HEK293T (cell line): Measurements from ENCODE around the gene P2RX4.

Experiments
- CTCF ChIA-PET: fragments of 350-600 bp; formaldehyde crosslinking; extraction: SDS; loops from one replicate; lab custom pipeline; 2021; ENCODE audit warnings: antibody characterized with exemption, inconsistent platforms; lab: Yijun Ruan, JAX
- POLR2A ChIA-PET: fragments of 350-600 bp; formaldehyde crosslinking; extraction: SDS; loops from one replicate; lab custom pipeline; 2020; ENCODE audit warnings: antibody characterized with exemption, inconsistent platforms; lab: Yijun Ruan, JAX
- DNase-seq: peaks from one replicate; pipeline ENCODE4 v3.0.0; 2012; ENCODE audit warnings: mixed read lengths; ENCODE audit errors: extremely low spot score
- ARNT ChIP-seq: fragments of 450-650 bp; IDR thresholded peaks from 2 replicates; pipeline ENCODE4 v1.6.1; 2017; ENCODE audit warnings: mild to moderate bottlenecking
- BHLHE40 ChIP-seq: fragments of 450-650 bp; IDR thresholded peaks from 2 replicates; pipeline ENCODE4 v1.6.1; 2016; ENCODE audit warnings: mild to moderate bottlenecking, moderate library complexity, borderline replicate concordance
- CTBP1 ChIP-seq: fragments of 450-650 bp; IDR thresholded peaks from 2 replicates; pipeline ENCODE4 v1.6.1; 2016; ENCODE audit warnings: borderline replicate concordance
- ELF4 ChIP-seq: fragments of 450-650 bp; IDR thresholded peaks from 2 replicates; pipeline ENCODE4 v1.6.1; 2017; ENCODE audit warnings: antibody characterized with exemption
- FOXA1 ChIP-seq: fragments of 450-650 bp; IDR thresholded peaks from 2 replicates; pipeline ENCODE4 v1.6.1; 2016; ENCODE audit warnings: mild to moderate bottlenecking
- FOXK2 ChIP-seq: fragments of 450-650 bp; IDR thresholded peaks from 2 replicates; pipeline ENCODE4 v1.6.1; 2016; ENCODE audit warnings: mild to moderate bottlenecking
- FOXM1 ChIP-seq: fragments of 450-650 bp; IDR thresholded peaks from 2 replicates; pipeline ENCODE4 v1.6.1; 2017; ENCODE audit warnings: mild to moderate bottlenecking, borderline replicate concordance
- HDGF ChIP-seq: fragments of 450-650 bp; IDR thresholded peaks from 2 replicates; pipeline ENCODE4 v1.6.1; 2017; ENCODE audit warnings: antibody characterized with exemption, borderline replicate concordance
- L3MBTL2 ChIP-seq: fragments of 450-650 bp; conservative IDR thresholded peaks from 2 replicates; pipeline ENCODE4 v1.6.1; 2016; ENCODE audit warnings: mild to moderate bottlenecking
- LEF1 ChIP-seq: fragments of 450-650 bp; IDR thresholded peaks from 2 replicates; pipeline ENCODE4 v1.6.1; 2017; ENCODE audit warnings: mild to moderate bottlenecking, borderline replicate concordance
- NFRKB ChIP-seq: fragments of 450-650 bp; IDR thresholded peaks from 2 replicates; pipeline ENCODE4 v1.6.1; 2016; ENCODE audit warnings: mild to moderate bottlenecking, moderate library complexity
- SP1 ChIP-seq: fragments of 450-650 bp; IDR thresholded peaks from 2 replicates; pipeline ENCODE4 v1.6.1; 2017
- SUZ12 ChIP-seq: fragments of 450-650 bp; IDR thresholded peaks from 2 replicates; pipeline ENCODE4 v1.6.1; 2016; ENCODE audit warnings: mild to moderate bottlenecking
- TARDBP ChIP-seq: fragments of 450-650 bp; IDR thresholded peaks from 2 replicates; pipeline ENCODE4 v1.6.1; 2016
- ZNF384 ChIP-seq: fragments of 450-650 bp; IDR thresholded peaks from 2 replicates; pipeline ENCODE4 v1.6.1; 2016
- TF ChIP-seq, protein P1 (sequence below): fragments of 450-650 bp; IDR thresholded peaks from 2 replicates; pipeline ENCODE4 v1.6.1; 2016

P2RX4 gene

DNA sequence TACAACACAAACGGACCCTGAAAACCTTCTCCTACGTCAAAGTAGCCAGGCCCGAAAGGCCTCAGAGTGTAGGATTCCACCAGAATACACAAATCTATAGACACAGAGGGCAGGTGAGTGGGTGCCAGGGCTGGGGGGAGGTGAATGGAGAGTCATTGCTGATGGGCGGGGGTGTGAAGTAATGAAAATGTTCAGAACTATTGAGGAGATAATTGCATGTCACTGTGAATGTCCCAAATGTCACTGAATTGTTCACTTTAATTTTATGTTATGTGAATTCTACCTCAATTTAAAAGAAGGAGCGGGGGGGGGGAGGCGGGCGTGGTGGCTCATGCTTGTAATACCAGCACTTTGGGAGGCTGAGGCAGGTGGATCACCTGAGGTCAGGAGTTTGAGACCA is 36.0 kb downstream of the P2RX4 start:
- POLR2A ChIA-PET: no interaction called here
- CTCF ChIA-PET: no interaction called here
- no peak for DNase-seq
- TF ChIP-seq, protein P1, sequence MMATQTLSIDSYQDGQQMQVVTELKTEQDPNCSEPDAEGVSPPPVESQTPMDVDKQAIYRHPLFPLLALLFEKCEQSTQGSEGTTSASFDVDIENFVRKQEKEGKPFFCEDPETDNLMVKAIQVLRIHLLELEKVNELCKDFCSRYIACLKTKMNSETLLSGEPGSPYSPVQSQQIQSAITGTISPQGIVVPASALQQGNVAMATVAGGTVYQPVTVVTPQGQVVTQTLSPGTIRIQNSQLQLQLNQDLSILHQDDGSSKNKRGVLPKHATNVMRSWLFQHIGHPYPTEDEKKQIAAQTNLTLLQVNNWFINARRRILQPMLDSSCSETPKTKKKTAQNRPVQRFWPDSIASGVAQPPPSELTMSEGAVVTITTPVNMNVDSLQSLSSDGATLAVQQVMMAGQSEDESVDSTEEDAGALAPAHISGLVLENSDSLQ: no peak
- TF ChIP-seq ARNT: no peak

DNA sequence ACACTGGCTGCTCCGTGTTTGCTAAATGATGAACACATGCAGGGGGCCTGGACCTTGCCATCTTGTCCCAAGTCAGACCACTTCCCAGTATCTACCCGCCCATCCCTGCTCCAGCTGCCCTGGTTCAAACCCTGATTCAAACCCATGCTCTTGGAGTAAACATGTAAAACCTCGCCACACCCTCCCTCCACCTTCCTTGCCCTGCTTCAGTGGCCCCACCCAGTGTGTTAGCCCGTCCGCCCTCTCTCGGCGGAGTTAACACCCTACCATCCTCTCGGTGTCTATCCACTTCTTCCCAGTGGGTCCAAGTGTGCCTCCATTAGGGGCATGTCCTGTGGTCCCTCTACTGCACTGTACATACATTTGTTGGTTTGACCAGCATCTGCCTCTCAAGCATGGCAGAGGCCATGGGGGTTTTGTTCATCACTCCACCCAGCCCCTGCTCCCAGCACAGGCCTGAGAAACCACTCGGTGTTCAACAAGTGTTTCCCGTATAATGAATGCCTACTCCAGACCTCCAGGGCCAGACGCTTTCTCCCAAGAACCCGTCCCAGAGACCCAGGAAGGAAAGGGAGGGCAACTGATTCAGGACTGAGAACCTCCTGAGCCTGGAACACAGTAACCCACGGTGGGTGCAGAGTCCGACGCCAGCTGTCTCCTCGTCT is 37.1 kb downstream of the P2RX4 start:
- DNase-seq: no peak
- TF ChIP-seq BHLHE40 (no peak), ZNF384 (no peak), FOXK2 (no peak), SP1 (no peak), TARDBP (no peak), ARNT (no peak), NFRKB (no peak), HDGF (no peak), LEF1 (no peak), FOXM1 (no peak), SUZ12 (no peak), L3MBTL2 (no peak), CTBP1 (no peak)
- TF ChIP-seq, protein P1: no peak
- ChIA-PET CTCF (no interaction called here), POLR2A (no interaction called here)

GRCh38 chr12:121248622-121249021 is 38.7 kb downstream of the P2RX4 start:
- ChIA-PET POLR2A (no interaction called here), CTCF (no interaction called here)
- no peak for DNase-seq

DNA sequence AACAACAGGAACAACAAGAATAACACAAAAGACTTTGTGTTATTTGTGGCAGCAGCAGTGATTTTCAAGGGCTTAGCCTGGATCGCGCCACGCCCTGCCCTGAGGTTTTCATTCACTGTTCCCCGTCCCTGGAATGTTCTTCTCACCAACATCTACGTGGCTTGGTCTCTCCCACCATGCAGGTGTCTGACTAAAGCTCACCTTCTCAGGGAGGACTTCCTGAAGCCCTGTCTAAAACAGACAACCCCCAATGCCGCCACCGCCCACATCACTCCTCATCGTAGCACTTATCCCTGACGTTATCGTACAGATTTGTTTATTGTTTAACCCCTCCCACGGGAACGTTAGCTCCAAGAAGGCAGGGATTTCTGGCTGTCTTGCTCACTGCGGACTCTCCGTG is 40.4 kb downstream of the P2RX4 start:
- ChIA-PET CTCF (no interaction called here), POLR2A (interaction anchor here (1.4 kb wide), 1 partner anchor 12 kb away, joined by 4 read pairs; no protein-coding TSS in a partner anchor)
- no peak for DNase-seq
- no peak for TF ChIP-seq ARNT
- no peak for TF ChIP-seq SP1
- TF ChIP-seq NFRKB: no peak
- no peak for TF ChIP-seq CTBP1
- no peak for TF ChIP-seq HDGF
- TF ChIP-seq SUZ12: no peak
- no peak for TF ChIP-seq L3MBTL2

More at GRCh38 chr12:121248622-121249021, 38.7 kb downstream of the P2RX4 start:
- no peak for TF ChIP-seq BHLHE40
- no peak for TF ChIP-seq NFRKB
- no peak for TF ChIP-seq L3MBTL2
- TF ChIP-seq ARNT: no peak
- TF ChIP-seq, protein P1: no peak
- no peak for TF ChIP-seq ZNF384
- TF ChIP-seq SP1: no peak
- no peak for TF ChIP-seq FOXM1
- TF ChIP-seq TARDBP: no peak
- no peak for TF ChIP-seq FOXA1
- no peak for TF ChIP-seq LEF1
- no peak for TF ChIP-seq SUZ12
- TF ChIP-seq FOXK2: no peak
- TF ChIP-seq ELF4: no peak
- no peak for TF ChIP-seq HDGF

- DNase-seq: no peak
- no peak for TF ChIP-seq HDGF
- no peak for TF ChIP-seq TARDBP
- TF ChIP-seq ZNF384: no peak
- TF ChIP-seq BHLHE40: no peak
- no peak for TF ChIP-seq SUZ12
- no peak for TF ChIP-seq ELF4
- no peak for TF ChIP-seq SP1
- no peak for TF ChIP-seq FOXK2
- TF ChIP-seq ARNT: no peak
- TF ChIP-seq, protein P1: no peak
- TF ChIP-seq FOXA1: no peak
- TF ChIP-seq CTBP1: no peak
- no peak for TF ChIP-seq NFRKB
- ChIA-PET CTCF (interaction anchor here (0.6 kb wide), 1 partner anchor 43 kb away, joined by 3 read pairs; no protein-coding TSS in a partner anchor), POLR2A (interaction anchor here (1.4 kb wide), 1 partner anchor 14 kb away, joined by 4 read pairs; no protein-coding TSS in a partner anchor)
Measured at GRCh38 chr12:121251838-121252237, 41.9 kb downstream of the P2RX4 start.

GRCh38 chr12:121252712-121253345 is 42.9 kb downstream of the P2RX4 start:
- ChIA-PET CTCF (no interaction called here), POLR2A (no interaction called here)
- TF ChIP-seq LEF1 (no peak), SUZ12 (no peak), FOXA1 (no peak), ARNT (no peak), NFRKB (no peak), HDGF (no peak)
- TF ChIP-seq, protein P1: no peak
- no peak for DNase-seq
